HepG2 (cell line): ENCODE data around the gene DHX16. TPM values are rescaled to one million over a fixed set of nuclear protein-coding genes. Genes with fewer than 3 reads are reported as not detected.

Experiments used
- ATF7-NPFF ChIP-seq: sonication (generic); formaldehyde crosslinking; IDR thresholded peaks from 2 replicates; pipeline ENCODE4 v1.8.1; 2023; ENCODE audit warnings: mild to moderate bottlenecking, low read depth, missing genetic modification reagents, moderate library complexity
- CSRNP2 ChIP-seq: sonication (generic); formaldehyde crosslinking; conservative IDR thresholded peaks from 2 replicates; pipeline ENCODE4 v1.8.0; 2022; ENCODE audit warnings: low read depth, missing genetic modification reagents
- FOXC1 ChIP-seq: sonication (generic); formaldehyde crosslinking; IDR thresholded peaks from 2 replicates; pipeline ENCODE4 v1.8.0; 2022; ENCODE audit warnings: mild to moderate bottlenecking, missing genetic modification reagents, borderline replicate concordance
- HMGXB4 ChIP-seq, 2 experiments: sonication (generic) in 1 of 2; formaldehyde crosslinking in 1 of 2; IDR thresholded peaks; 2 replicates each; pipeline versions ENCODE4 v1.4.0 to v1.6.1; 2018 to 2020; ENCODE audit warnings: missing genetic modification reagents in 2 of 2, borderline replicate concordance in 1 of 2, low read depth in 1 of 2, mild to moderate bottlenecking in 1 of 2, missing biosample characterization in 1 of 2
- MAFG ChIP-seq: sonication (generic); formaldehyde crosslinking; IDR thresholded peaks from 2 replicates; pipeline ENCODE4 v1.5.1; 2020; ENCODE audit warnings: mild to moderate bottlenecking, missing genetic modification reagents
- MIER2 ChIP-seq: IDR thresholded peaks from 2 replicates; pipeline ENCODE4 v1.6.1; 2016; ENCODE audit warnings: missing biosample characterization, missing genetic modification reagents
- PATZ1 ChIP-seq: sonication (generic); formaldehyde crosslinking; IDR thresholded peaks from 2 replicates; pipeline ENCODE4 v1.4.0; 2020; ENCODE audit warnings: missing genetic modification reagents
- RBAK ChIP-seq: sonication (generic); formaldehyde crosslinking; IDR thresholded peaks from 2 replicates; pipeline ENCODE4 v1.5.1; 2020; ENCODE audit warnings: mild to moderate bottlenecking, missing genetic modification reagents
- SP1 ChIP-seq, 2 experiments: fragments of 450-650 bp in 1 of 2; sonication (generic) in 1 of 2; formaldehyde crosslinking in 1 of 2; IDR thresholded peaks; 2 replicates each; pipeline versions ENCODE4 v1.4.0 to v1.6.1; 2016 to 2020; ENCODE audit warnings: missing genetic modification reagents in 1 of 2
- STAT6 ChIP-seq: sonication (generic); formaldehyde crosslinking; IDR thresholded peaks from 2 replicates; pipeline ENCODE4 v1.4.0; 2020; ENCODE audit warnings: missing genetic modification reagents, mild to moderate bottlenecking, borderline replicate concordance
- U2AF2 ChIP-seq: fragments of 200-400 bp; formaldehyde crosslinking; IDR thresholded peaks from 2 replicates; pipeline ENCODE4 v1.6.1; 2017; ENCODE audit warnings: low read depth, mild to moderate bottlenecking, low read length
- ZBTB20 ChIP-seq: sonication (generic); formaldehyde crosslinking; IDR thresholded peaks from 2 replicates; pipeline ENCODE4 v1.8.1; 2023; ENCODE audit warnings: missing genetic modification reagents, low read depth, mild to moderate bottlenecking, borderline replicate concordance
- ZFP36L1 ChIP-seq: sonication (generic); formaldehyde crosslinking; IDR thresholded peaks from 2 replicates; pipeline ENCODE4 v1.8.0; 2022; ENCODE audit warnings: mild to moderate bottlenecking, missing genetic modification reagents, moderate library complexity
- ZFYVE20 ChIP-seq: sonication (generic); formaldehyde crosslinking; IDR thresholded peaks from 2 replicates; pipeline ENCODE4 v1.8.0; 2023; ENCODE audit warnings: low read depth, mild to moderate bottlenecking, moderate library complexity, missing genetic modification reagents, borderline replicate concordance
- ZNF160 ChIP-seq: sonication (generic); formaldehyde crosslinking; IDR thresholded peaks from 2 replicates; pipeline ENCODE4 v1.8.0; 2022; ENCODE audit warnings: mild to moderate bottlenecking, inconsistent platforms, missing genetic modification reagents
- ZNF326 ChIP-seq: sonication (generic); formaldehyde crosslinking; IDR thresholded peaks from 2 replicates; pipeline ENCODE4 v1.4.0; 2020; ENCODE audit warnings: missing genetic modification reagents, borderline replicate concordance
- ZNF784 ChIP-seq: sonication (generic); formaldehyde crosslinking; IDR thresholded peaks from 2 replicates; pipeline ENCODE4 v1.5.1; 2020; ENCODE audit warnings: missing genetic modification reagents, mild to moderate bottlenecking, borderline replicate concordance
- polyA plus RNA-seq, 8 experiments: library from polyadenylated mRNA; depleted of rRNA in 3 of 8; stranded (reverse) in 7 of 8; unstranded in 1 of 8; fragments of >200 nt; fragmentation: Illumina TruSeq in 4 of 8; extraction: Trizol in 4 of 8; gene quantifications; 2 replicates each; pipeline versions ENCODE4 v1.2.1 to v1.2.3, GENCODE V29; 2011 to 2016; ENCODE audit warnings: low read depth in 4 of 8, missing spikeins in 1 of 8, mixed read lengths in 1 of 8; ENCODE audit not compliant: insufficient read depth in 1 of 8
- total RNA-seq, 5 experiments: library from RNA; depleted of rRNA; stranded (reverse); fragments of >200 nt; fragmentation: Illumina TruSeq; extraction: Trizol; gene quantifications; 2 replicates each; pipeline ENCODE4 v1.2.3, GENCODE V29; 2016; ENCODE audit warnings: low read depth in 1 of 5

The DHX16 gene
- total and polyA plus RNA-seq, 2 of the 13 experiments (the other 11 are each of a cell fraction or from before 2014, with no cell fraction given), result 57.0 to 58.5 TPM

- TF ChIP-seq ZNF784 (no peak), ZFP36L1 (CRISPR knock-in tag) (no peak), FOXC1 (CRISPR knock-in tag) (no peak; the same call in none of the 2 replicates), U2AF2 (no peak), ZNF326 (no peak), STAT6 (no peak), PATZ1 (CRISPR knock-in tag) (peak; percentile 80; the same call in 1 of the 2 replicates), ZFYVE20 (no peak), ZBTB20 (CRISPR knock-in tag) (peak; percentile 70; the same call in 1 of the 2 replicates), HMGXB4 (CRISPR knock-in tag; IDR thresholded peaks at IDR 0.05; ENCODE audit: borderline replicate concordance in 1 of 2, low read depth in 1 of 2) (peak; percentile 58 to 74; a peak in 3 of 4 replicates), MAFG (CRISPR knock-in tag) (0 out of 2 replicates have a peak, but pooled peaks have one; percentile 64), MIER2 (no peak; the same call in 1 of the 2 replicates), ATF7-NPFF (CRISPR knock-in tag) (no peak; the same call in 1 of the 2 replicates), CSRNP2 (CRISPR knock-in tag) (no peak), RBAK (CRISPR knock-in tag) (no peak), SP1 (IDR thresholded peaks at IDR 0.05) (no peak), SP1 (CRISPR knock-in tag; IDR thresholded peaks at IDR 0.05) (peak; percentile 74), ZNF160 (CRISPR knock-in tag) (no peak; the same call in 1 of the 2 replicates)
Observed at GRCh38 chr6:30719791-30720737, 47.3 kb upstream of the DHX16 start, which contains the start of gene TUBB (continued).
